HUES64 (cell line): ENCODE data around the gene SRGAP1.

Experiments used
- H3K27ac ChIP-seq: 2 replicates; pipeline ENCODE4 v1.7.0; 2013; ENCODE audit warnings: low read depth, low read length, inconsistent platforms
- H3K27me3 ChIP-seq: 2 replicates; pipeline ENCODE4 v1.6.1; 2013; ENCODE audit warnings: mild to moderate bottlenecking, low read length; ENCODE audit not compliant: insufficient read depth
- H3K36me3 ChIP-seq: 2 replicates; pipeline ENCODE4 v1.6.1; 2013; ENCODE audit warnings: mild to moderate bottlenecking, low read length; ENCODE audit not compliant: insufficient read depth
- H3K4me1 ChIP-seq: 2 replicates; pipeline ENCODE4 v1.6.1; 2013; ENCODE audit warnings: mild to moderate bottlenecking, low read length, moderate library complexity; ENCODE audit not compliant: insufficient read depth
- H3K4me3 ChIP-seq: 2 replicates; pipeline ENCODE4 v1.5.1; 2013; ENCODE audit warnings: mild to moderate bottlenecking, low read length, moderate library complexity
- H3K9ac ChIP-seq: 2 replicates; pipeline ENCODE4 v1.6.1; 2013; ENCODE audit warnings: mild to moderate bottlenecking, low read depth, low read length
- H3K9me3 ChIP-seq: 2 replicates; pipeline ENCODE4 v1.6.1; 2013; ENCODE audit warnings: low read depth, low read length; ENCODE audit not compliant: insufficient read depth
- WGBS: fragments of 150-250, 120-280 bp; methylation state at CpG from one replicate; pipeline ENCODE4 v1.1.7; 2013; ENCODE audit warnings: missing lambda C conversion rate; 5-methylcytosine and 5-hydroxymethylcytosine counted together

SRGAP1 gene

DNA sequence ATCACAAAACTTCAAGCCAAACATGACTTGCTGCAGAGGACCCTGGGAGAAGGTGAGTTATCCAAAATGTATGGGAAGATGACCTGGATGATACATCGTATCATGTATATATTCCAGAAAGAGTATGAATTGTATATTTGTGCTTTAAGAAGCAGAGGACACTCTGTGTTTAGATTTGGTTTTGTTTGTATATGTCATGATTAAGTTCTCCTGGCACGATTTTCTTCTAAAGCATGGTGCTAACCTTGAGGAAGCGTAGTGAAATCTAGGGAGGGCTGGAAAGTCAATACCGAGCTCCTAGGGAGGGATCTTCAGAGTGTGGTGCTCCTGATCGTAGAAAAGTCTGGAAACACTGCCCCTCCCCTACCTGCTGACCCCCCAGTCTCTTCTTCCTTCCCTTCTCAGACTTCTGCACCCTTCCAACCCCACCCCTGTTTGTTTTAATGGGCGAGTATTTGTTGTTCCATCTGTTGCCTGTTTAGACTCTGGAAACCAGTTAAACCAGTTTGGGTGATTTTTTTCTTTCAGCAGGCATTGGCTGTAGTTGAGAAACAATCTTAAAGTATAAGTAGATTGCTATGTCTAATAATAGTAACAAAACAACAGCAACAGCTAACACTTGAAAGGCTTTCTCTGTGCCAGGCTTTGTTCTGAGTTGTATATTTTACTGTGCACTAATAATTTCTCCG, 236.0 kb downstream of the SRGAP1 start:
- Histone ChIP-seq H3K9ac (no peak overlapping the region), H3K9me3 (0 out of 2 replicates have a peak, but pooled peaks cover 6% of the 10 kb centered on the region), H3K36me3 (0 out of 2 replicates have a peak, but pooled peaks cover 2% of the 10 kb centered on the region), H3K27ac (no peak overlapping the region), H3K4me1 (peaks cover 18% of the 10 kb centered on the region), H3K27me3 (no peaks in the 10 kb centered on the region), H3K4me3 (no peak overlapping the region)
- 88% methylated on average over 7 of the region's 7 CpGs for WGBS

DNA sequence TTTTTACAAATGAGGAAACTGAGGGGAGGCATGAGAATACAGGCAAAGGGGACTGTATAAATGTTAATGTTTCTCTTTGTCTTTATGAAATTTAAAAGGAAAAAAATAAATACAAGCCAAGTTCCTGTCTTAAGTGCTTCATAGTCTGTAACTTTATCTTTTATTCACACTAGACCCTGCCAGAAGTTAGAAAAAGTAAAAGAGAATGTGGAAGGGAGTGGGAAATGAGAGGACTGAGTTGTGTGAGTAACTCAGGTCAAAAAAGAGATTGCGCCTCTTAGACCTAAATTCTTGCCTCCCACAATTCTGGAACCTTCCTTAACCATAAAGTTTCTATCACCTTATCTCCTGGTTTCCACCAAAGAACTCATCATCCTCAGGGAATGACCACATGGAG, 236.5 kb downstream of the SRGAP1 start:
- 95% methylated on average over 1 of the region's 1 CpG for WGBS
- H3K9me3 ChIP-seq, result 0 out of 2 replicates have a peak, but pooled peaks cover under 1% of the 10 kb centered on the region
- H3K27me3 ChIP-seq, result no peaks in the 10 kb centered on the region
- peaks cover 18% of the 10 kb centered on the region for H3K4me1 ChIP-seq
- H3K9ac ChIP-seq, result no peak overlapping the region
- no peak overlapping the region for H3K27ac ChIP-seq
- 0 out of 2 replicates have a peak, but pooled peaks cover 2% of the 10 kb centered on the region for H3K36me3 ChIP-seq
- no peak overlapping the region for H3K4me3 ChIP-seq

DNA sequence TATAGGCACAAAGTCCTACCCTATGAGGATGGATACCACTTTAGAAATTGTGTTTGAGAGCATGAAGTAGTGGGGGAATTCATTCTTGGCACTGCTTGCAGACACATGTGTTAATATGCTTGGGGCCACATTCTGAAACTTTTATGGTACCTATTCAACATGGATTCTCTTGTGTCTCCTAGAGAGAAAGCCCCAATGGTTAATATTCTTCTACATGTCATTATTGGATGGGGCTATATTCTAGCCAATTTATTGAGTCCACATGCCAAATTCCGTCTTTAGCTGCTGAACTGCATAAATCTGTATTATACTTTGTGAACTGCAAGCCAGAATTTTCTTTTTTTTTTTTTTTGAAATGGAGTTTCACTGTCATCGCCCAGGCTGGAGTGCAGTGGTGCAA, 237.6 kb downstream of the SRGAP1 start:
- H3K27me3 ChIP-seq, result no peaks in the 10 kb centered on the region
- 0 out of 2 replicates have a peak, but pooled peaks cover 2% of the 10 kb centered on the region for H3K36me3 ChIP-seq
- no peak overlapping the region for H3K9ac ChIP-seq
- no peak overlapping the region for H3K27ac ChIP-seq
- H3K4me1 ChIP-seq, result peaks cover 18% of the 10 kb centered on the region
- no peak overlapping the region for H3K4me3 ChIP-seq
- 96% methylated on average over 2 of the region's 2 CpGs for WGBS
- H3K9me3 ChIP-seq, result no peaks in the 10 kb centered on the region

DNA sequence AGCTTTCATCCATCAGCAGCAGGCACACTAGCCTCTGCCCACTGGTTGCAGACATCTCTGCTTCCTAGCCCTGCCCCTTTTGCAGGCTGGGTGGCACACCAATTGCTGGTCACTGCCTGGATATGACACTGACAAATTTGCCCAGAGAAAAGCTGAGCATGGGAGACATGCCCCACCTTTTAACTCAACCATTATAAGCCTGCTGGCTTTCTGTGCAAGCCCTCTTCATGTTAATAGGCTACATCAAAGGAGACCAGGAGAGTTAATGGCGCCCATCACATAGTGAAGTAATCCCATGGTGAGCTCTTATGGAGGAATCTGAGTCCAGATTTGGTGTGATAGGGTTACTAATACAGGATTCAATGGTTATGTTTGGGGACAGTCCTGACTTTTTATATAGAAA, 238.4 kb downstream of the SRGAP1 start:
- Histone ChIP-seq H3K4me1 (peaks cover 14% of the 10 kb centered on the region), H3K4me3 (no peak overlapping the region), H3K9me3 (no peaks in the 10 kb centered on the region), H3K27me3 (no peaks in the 10 kb centered on the region), H3K27ac (no peak overlapping the region), H3K36me3 (0 out of 2 replicates have a peak, but pooled peaks cover 2% of the 10 kb centered on the region), H3K9ac (no peak overlapping the region)
- WGBS, result 96% methylated on average over 1 of the region's 1 CpG

DNA sequence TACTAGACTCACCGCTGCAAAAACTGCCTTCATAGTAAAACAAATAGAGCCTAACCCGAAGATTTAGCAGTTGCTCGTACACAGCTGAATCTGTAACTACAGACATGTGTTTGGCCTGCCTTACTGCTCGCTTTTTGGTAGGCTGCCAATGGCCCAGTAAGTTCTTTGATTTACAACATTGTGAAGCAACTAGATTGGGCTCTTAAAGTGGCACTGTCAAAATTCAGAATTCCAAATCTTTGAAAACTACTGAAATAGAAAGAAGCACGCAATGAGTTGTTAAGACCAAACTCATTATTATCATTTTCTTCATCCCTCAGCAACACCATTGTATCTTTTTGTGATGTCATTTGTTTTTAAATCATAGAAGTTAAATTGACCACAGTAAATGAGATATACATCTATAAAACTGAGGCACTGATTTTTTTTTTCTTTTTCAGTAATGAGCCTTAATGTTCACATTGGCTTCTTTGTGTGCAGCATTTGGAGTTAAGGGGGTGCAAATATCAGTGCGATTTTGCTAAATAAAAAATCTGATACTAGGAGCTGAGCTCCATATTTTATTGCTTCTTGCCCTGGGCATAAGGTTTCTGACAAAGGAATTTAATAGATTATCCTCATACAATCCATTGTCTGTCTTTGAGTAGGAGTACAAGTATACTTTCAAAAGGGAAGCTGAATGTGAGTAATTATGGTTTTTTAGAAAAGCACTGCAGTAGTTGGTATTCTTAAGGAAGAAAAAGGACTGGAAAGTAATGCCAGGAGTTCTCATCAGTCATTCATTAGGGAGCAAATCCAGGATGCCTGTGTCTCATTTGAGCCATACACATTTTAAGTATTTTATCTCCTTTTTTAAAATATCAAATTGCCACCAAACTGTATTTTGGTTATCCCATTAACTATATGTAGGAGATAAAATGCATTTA, 239.0 kb downstream of the SRGAP1 start:
- Histone ChIP-seq H3K27me3 (no peaks in the 10 kb centered on the region), H3K36me3 (0 out of 2 replicates have a peak, but pooled peaks cover 2% of the 10 kb centered on the region), H3K27ac (no peak overlapping the region), H3K9ac (no peak overlapping the region), H3K9me3 (no peaks in the 10 kb centered on the region), H3K4me1 (peaks cover 19% of the 10 kb centered on the region), H3K4me3 (no peak overlapping the region)
- 92% methylated on average over 6 of the region's 6 CpGs for WGBS

DNA sequence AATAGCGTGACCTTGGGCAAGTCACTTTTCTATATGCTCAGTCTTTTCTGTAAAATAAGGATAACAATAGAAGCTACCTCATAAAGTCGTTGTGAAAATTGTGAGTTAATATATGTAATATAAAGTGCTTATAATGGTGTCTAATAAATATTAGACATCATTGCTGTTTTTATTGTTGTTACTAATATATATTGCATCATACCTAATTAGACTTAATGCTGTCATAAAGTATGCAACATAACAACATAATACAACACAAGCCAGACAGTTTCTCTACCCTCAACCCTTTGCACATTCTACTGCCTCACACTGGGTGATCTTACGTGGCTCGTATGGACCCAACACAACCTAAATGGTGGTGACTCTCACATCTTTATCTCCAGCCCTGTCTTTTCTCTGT, 240.7 kb downstream of the SRGAP1 start:
- Histone ChIP-seq H3K4me1 (peaks cover 22% of the 10 kb centered on the region), H3K4me3 (no peak overlapping the region), H3K9me3 (no peaks in the 10 kb centered on the region), H3K27me3 (no peaks in the 10 kb centered on the region), H3K36me3 (no peaks in the 10 kb centered on the region), H3K9ac (no peak overlapping the region), H3K27ac (no peak overlapping the region)
- WGBS, result 93% methylated on average over 2 of the region's 4 CpGs

DNA sequence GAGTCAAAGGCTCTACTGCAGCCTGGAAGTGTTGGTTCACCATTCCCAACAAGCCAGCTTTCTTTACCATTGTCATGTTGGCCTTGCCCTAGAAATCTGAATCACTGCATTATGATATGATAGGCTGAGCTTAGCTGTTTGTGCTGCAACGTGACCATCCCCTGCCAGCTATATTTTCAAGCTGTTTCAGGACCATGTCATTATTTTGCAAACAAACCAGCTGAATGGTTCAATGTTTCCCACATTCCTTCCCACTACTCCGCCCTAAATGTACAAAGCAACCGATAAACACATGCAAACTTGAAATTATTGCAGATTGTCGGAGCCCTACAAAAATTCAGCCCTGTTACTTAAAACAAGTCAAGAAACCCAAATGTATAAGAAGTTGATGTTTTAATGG, 241.5 kb downstream of the SRGAP1 start:
- Histone ChIP-seq H3K27ac (no peak overlapping the region), H3K27me3 (no peaks in the 10 kb centered on the region), H3K9ac (no peak overlapping the region), H3K4me3 (no peak overlapping the region), H3K36me3 (no peaks in the 10 kb centered on the region), H3K9me3 (no peaks in the 10 kb centered on the region), H3K4me1 (peaks cover 14% of the 10 kb centered on the region)
- 90% methylated on average over 4 of the region's 4 CpGs for WGBS

DNA sequence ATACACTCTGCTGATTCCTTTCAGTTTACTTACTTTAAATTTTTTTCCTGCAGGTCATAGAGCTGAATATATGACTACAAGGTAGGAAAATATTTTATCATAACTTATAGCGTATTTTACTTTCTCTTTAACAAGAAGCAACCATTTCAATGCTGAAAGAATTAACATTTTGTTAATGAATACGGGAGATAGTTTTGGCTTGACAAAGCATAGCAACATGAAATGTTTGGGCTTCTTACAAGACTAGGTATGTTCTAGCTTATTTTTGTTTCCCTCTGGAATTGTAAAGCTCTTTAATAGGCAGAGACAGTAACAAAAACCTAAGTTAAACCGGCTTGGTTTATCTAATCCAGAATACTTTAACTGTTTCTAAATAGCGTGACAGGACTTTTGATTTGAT, 242.4 kb downstream of the SRGAP1 start:
- Histone ChIP-seq H3K27ac (no peak overlapping the region), H3K4me3 (no peak overlapping the region), H3K9me3 (no peaks in the 10 kb centered on the region), H3K9ac (no peak overlapping the region), H3K36me3 (no peaks in the 10 kb centered on the region), H3K4me1 (peaks cover 9% of the 10 kb centered on the region), H3K27me3 (no peaks in the 10 kb centered on the region)
- 100% methylated on average over 2 of the region's 4 CpGs for WGBS

DNA sequence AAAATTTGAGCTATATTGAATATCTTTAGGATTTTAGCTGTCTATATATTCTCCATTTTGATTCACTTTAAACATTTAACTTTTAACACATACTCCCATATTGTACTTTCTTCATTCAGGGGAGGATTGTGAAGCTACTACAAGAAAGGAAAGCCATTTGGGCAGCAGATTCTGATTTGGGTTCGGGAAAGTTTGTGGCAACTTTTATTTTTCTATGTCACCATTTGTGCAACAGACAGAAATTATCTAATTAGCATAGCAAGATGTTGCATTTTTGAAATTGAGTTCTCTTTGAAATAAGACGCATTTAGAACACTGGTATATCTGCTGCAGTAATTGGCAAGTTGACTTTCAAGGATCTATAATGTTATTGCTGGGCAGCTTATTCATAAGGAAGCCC, 243.3 kb downstream of the SRGAP1 start:
- no peaks in the 10 kb centered on the region for H3K36me3 ChIP-seq
- H3K4me3 ChIP-seq, result no peak overlapping the region
- peak overlapping the region; percentile 17; the same call in 1 of the 2 replicates for H3K27ac ChIP-seq
- no peaks in the 10 kb centered on the region for H3K27me3 ChIP-seq
- 96% methylated on average over 2 of the region's 2 CpGs for WGBS
- H3K9me3 ChIP-seq, result no peaks in the 10 kb centered on the region
- peaks cover 9% of the 10 kb centered on the region for H3K4me1 ChIP-seq
- no peak overlapping the region for H3K9ac ChIP-seq

DNA sequence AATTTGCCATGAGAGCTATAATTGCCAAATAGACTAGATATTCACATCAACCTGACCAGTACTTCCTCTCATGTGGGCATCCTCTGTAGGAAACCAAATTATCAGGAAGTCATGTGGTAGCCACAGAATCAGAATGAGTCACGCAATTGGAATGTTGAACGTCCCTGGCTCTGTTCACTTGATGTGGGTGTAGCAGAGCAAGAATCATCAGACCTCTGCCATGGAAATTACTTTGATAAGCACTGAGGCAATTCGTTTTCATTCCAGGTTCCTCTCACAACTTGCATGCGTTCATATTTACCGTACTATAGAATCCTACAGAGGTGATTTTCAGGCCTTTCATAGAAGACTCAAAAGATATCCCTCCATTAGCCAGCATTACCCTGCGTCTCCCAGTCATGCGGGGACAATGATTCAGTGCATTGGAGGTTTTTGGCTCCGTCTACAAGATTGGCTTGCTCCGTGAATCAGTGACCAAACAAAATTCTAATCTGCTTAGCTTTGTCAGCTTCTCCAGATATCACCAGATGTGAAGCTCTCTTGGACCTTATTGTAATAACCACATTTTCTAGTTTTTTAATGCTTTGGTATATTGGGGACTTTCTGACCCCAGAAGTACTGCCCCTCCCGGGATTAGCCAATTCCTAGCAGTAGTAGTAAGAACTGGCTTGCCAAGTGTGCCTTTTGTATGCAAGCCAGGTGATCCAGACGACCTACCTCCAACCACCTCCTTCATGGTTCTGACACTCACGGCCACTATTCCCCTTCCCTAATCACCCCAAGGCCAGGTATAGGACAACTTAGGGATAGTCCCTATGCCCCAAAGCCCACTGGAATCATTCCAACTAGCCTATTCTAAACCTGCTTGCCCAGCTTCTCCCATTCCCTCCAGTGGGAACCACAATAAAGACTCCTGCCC, 244.2 kb downstream of the SRGAP1 start:
- Histone ChIP-seq H3K9me3 (no peaks in the 10 kb centered on the region), H3K27ac (peak overlapping the region; percentile 47), H3K4me3 (no peak overlapping the region), H3K4me1 (peaks cover 9% of the 10 kb centered on the region), H3K36me3 (no peaks in the 10 kb centered on the region), H3K9ac (no peak overlapping the region), H3K27me3 (no peaks in the 10 kb centered on the region)
- WGBS, result 86% methylated on average over 12 of the region's 12 CpGs
